ENCODE measurements around the gene RNH1. TPM values are rescaled to one million over a fixed set of nuclear protein-coding genes. Genes with fewer than 3 reads are reported as not detected.

Gene RNH1
- total and polyA plus RNA-seq, 2 donors (not counting 1 experiment from before 2014, with no cell fraction given): 102 to 561 TPM

- no peaks in the 10 kb centered on the region for H3K36me3 ChIP-seq (ENCODE audit: control insufficient read depth, insufficient read depth, low read length)
- no peaks in the 10 kb centered on the region for H3K9me3 ChIP-seq (ENCODE audit: control insufficient read depth, insufficient read depth, low read depth, low read length)
- DNase-seq (ENCODE audit: low read depth in 2 of 2): no peak
- no peak overlapping the region for H3K9ac ChIP-seq (ENCODE audit: insufficient read depth, low read length)
- no peaks in the 10 kb centered on the region for H3K4me1 ChIP-seq (ENCODE audit: control insufficient read depth, extremely low read depth, insufficient read depth, low read length)
- no peaks in the 10 kb centered on the region for H3K27me3 ChIP-seq (ENCODE audit: control insufficient read depth, insufficient read depth, low read length)
- H3K27ac ChIP-seq (ENCODE audit: insufficient read depth, low read length): no peak overlapping the region
- no peak overlapping the region for H2AFZ ChIP-seq (ENCODE audit: low read length)
- H3K4me3 ChIP-seq (replicated peaks in 1 of 4; ENCODE audit: control extremely low read depth in 1 of 4, insufficient read depth in 1 of 4, low read depth in 3 of 4, low read length in 4 of 4): no peak overlapping the region
- H3K79me2 ChIP-seq (ENCODE audit: control insufficient read depth, insufficient read depth, low read length): no peaks in the 10 kb centered on the region
- TF ChIP-seq CTCF (conservative IDR thresholded peaks at IDR 0.05 in 1 of 2, IDR thresholded peaks at IDR 0.05 in 1 of 2; ENCODE audit: low read depth in 1 of 2, low read length in 2 of 2) (no peak), EZH2 (IDR thresholded peaks at IDR 0.05; ENCODE audit: low read length, missing control alignments) (no peak)
- no peaks in the 10 kb centered on the region for H4K20me1 ChIP-seq (ENCODE audit: control insufficient read depth, extremely low read depth, insufficient read depth, low read length)
- no peak overlapping the region for H3K4me2 ChIP-seq (ENCODE audit: extremely low read depth, insufficient read depth, low read length)
These were observed 22.4 kb downstream of the RNH1 start for GRCh38 chr11:484616-485015.

GRCh38 chr11:479311-479710 lies 27.7 kb downstream of the RNH1 start:
- Histone ChIP-seq H3K9ac (ENCODE audit: insufficient read depth, low read length) (no peak overlapping the region), H3K36me3 (ENCODE audit: control insufficient read depth, insufficient read depth, low read length) (no peaks in the 10 kb centered on the region), H3K27ac (ENCODE audit: insufficient read depth, low read length) (no peak overlapping the region), H3K4me1 (ENCODE audit: control insufficient read depth, extremely low read depth, insufficient read depth, low read length) (no peaks in the 10 kb centered on the region), H2AFZ (ENCODE audit: low read length) (no peak overlapping the region), H3K27me3 (ENCODE audit: control insufficient read depth, insufficient read depth, low read length) (no peaks in the 10 kb centered on the region), H4K20me1 (ENCODE audit: control insufficient read depth, extremely low read depth, insufficient read depth, low read length) (no peaks in the 10 kb centered on the region), H3K79me2 (ENCODE audit: control insufficient read depth, insufficient read depth, low read length) (peaks cover 7% of the 10 kb centered on the region), H3K9me3 (ENCODE audit: control insufficient read depth, insufficient read depth, low read depth, low read length) (no peaks in the 10 kb centered on the region), H3K4me3 (replicated peaks in 1 of 4; ENCODE audit: control extremely low read depth in 1 of 4, insufficient read depth in 1 of 4, low read depth in 3 of 4, low read length in 4 of 4) (no peak overlapping the region), H3K4me2 (ENCODE audit: extremely low read depth, insufficient read depth, low read length) (no peak overlapping the region)
- no peak for DNase-seq (ENCODE audit: low read depth in 2 of 2)
- no peak for TF ChIP-seq EZH2 (IDR thresholded peaks at IDR 0.05; ENCODE audit: low read length, missing control alignments)
- TF ChIP-seq CTCF (conservative IDR thresholded peaks at IDR 0.05 in 1 of 2, IDR thresholded peaks at IDR 0.05 in 1 of 2; ENCODE audit: low read depth in 1 of 2, low read length in 2 of 2): no peak

GRCh38 chr11:477052-477715 lies 29.9 kb downstream of the RNH1 start:
- Histone ChIP-seq H3K4me3 (replicated peaks in 1 of 4; ENCODE audit: control extremely low read depth in 1 of 4, insufficient read depth in 1 of 4, low read depth in 3 of 4, low read length in 4 of 4) (no peak overlapping the region), H3K4me2 (ENCODE audit: extremely low read depth, insufficient read depth, low read length) (no peak overlapping the region), H3K9ac (ENCODE audit: insufficient read depth, low read length) (no peak overlapping the region), H2AFZ (ENCODE audit: low read length) (no peak overlapping the region), H3K79me2 (ENCODE audit: control insufficient read depth, insufficient read depth, low read length) (peaks cover 15% of the 10 kb centered on the region), H3K36me3 (ENCODE audit: control insufficient read depth, insufficient read depth, low read length) (no peaks in the 10 kb centered on the region), H3K4me1 (ENCODE audit: control insufficient read depth, extremely low read depth, insufficient read depth, low read length) (no peaks in the 10 kb centered on the region), H3K27me3 (ENCODE audit: control insufficient read depth, insufficient read depth, low read length) (no peaks in the 10 kb centered on the region), H3K9me3 (ENCODE audit: control insufficient read depth, insufficient read depth, low read depth, low read length) (no peaks in the 10 kb centered on the region), H4K20me1 (ENCODE audit: control insufficient read depth, extremely low read depth, insufficient read depth, low read length) (no peaks in the 10 kb centered on the region), H3K27ac (ENCODE audit: insufficient read depth, low read length) (no peak overlapping the region)
- TF ChIP-seq CTCF (conservative IDR thresholded peaks at IDR 0.05 in 1 of 2, IDR thresholded peaks at IDR 0.05 in 1 of 2; ENCODE audit: low read depth in 1 of 2, low read length in 2 of 2): no peak
- TF ChIP-seq EZH2 (IDR thresholded peaks at IDR 0.05; ENCODE audit: low read length, missing control alignments): no peak
- no peak for DNase-seq (ENCODE audit: low read depth in 2 of 2)
